ENCODE measurements around the gene OR5AC2. TPM values are rescaled to one million over a fixed set of nuclear protein-coding genes. Genes with fewer than 3 reads are reported as not detected.

Gene OR5AC2
- polyA plus RNA-seq, 1 donor from 2014 or later = not detected

DNA sequence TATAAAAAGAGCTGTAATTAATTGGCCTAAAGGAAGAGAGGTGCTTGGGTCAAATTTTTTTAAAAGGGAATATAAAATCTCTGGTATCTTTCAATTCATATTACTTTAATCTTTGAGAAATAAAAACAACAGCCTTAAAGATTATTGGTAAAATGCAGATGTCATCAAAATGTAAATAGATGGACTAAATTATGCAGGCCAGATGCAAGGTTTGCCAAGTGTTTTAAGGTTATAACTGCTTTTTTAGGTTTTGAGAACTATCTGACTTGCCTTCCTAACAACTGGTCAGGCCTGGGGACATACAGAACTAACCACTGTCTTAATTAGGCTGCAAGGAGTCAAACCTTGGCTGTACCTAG, 23.6 kb downstream of the OR5AC2 start:
- no peaks in the 10 kb centered on the region for H4K20me1 ChIP-seq (ENCODE audit: insufficient read depth)
- no peak overlapping the region for H3K9ac ChIP-seq (ENCODE audit: low read length)
- H3K4me3 ChIP-seq (ENCODE audit: low read length) = no peak overlapping the region
- H3K36me3 ChIP-seq (ENCODE audit: insufficient read depth, low read length) = no peaks in the 10 kb centered on the region
- no peaks in the 10 kb centered on the region for H3K79me2 ChIP-seq (replicated peaks; ENCODE audit: insufficient read depth, low read length)
- H3K27me3 ChIP-seq (ENCODE audit: insufficient read depth, low read depth, low read length) = no peaks in the 10 kb centered on the region
- no peak overlapping the region for H2AFZ ChIP-seq (ENCODE audit: low read depth, low read length)
- no peaks in the 10 kb centered on the region for H3K9me3 ChIP-seq (ENCODE audit: low read length)
- no peak overlapping the region for H3K4me2 ChIP-seq (ENCODE audit: low read length)
- H3F3A ChIP-seq (ENCODE audit: insufficient read depth, low read length, poor library complexity, severe bottlenecking) = no peaks in the 10 kb centered on the region
- no peaks in the 10 kb centered on the region for H3K9me2 ChIP-seq (ENCODE audit: insufficient read depth, low read length)
- TF ChIP-seq TAF1 (IDR thresholded peaks at IDR 0.05; ENCODE audit: low read depth) (no peak), POLR2AphosphoS5 (IDR thresholded peaks at IDR 0.05) (no peak), SMC3 (conservative IDR thresholded peaks at IDR 0.05; ENCODE audit: poor library complexity) (no peak), MXI1 (conservative IDR thresholded peaks at IDR 0.05; ENCODE audit: poor library complexity, severe bottlenecking) (no peak), EP300 (conservative IDR thresholded peaks at IDR 0.05; ENCODE audit: poor library complexity, severe bottlenecking) (no peak), EZH2 (IDR thresholded peaks at IDR 0.05; ENCODE audit: borderline replicate concordance, insufficient read depth, low read length, poor library complexity, severe bottlenecking) (no peak), RAD21 (conservative IDR thresholded peaks at IDR 0.05) (no peak)
- TF ChIP-seq, protein P1, sequence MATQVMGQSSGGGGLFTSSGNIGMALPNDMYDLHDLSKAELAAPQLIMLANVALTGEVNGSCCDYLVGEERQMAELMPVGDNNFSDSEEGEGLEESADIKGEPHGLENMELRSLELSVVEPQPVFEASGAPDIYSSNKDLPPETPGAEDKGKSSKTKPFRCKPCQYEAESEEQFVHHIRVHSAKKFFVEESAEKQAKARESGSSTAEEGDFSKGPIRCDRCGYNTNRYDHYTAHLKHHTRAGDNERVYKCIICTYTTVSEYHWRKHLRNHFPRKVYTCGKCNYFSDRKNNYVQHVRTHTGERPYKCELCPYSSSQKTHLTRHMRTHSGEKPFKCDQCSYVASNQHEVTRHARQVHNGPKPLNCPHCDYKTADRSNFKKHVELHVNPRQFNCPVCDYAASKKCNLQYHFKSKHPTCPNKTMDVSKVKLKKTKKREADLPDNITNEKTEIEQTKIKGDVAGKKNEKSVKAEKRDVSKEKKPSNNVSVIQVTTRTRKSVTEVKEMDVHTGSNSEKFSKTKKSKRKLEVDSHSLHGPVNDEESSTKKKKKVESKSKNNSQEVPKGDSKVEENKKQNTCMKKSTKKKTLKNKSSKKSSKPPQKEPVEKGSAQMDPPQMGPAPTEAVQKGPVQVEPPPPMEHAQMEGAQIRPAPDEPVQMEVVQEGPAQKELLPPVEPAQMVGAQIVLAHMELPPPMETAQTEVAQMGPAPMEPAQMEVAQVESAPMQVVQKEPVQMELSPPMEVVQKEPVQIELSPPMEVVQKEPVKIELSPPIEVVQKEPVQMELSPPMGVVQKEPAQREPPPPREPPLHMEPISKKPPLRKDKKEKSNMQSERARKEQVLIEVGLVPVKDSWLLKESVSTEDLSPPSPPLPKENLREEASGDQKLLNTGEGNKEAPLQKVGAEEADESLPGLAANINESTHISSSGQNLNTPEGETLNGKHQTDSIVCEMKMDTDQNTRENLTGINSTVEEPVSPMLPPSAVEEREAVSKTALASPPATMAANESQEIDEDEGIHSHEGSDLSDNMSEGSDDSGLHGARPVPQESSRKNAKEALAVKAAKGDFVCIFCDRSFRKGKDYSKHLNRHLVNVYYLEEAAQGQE (IDR thresholded peaks at IDR 0.05; ENCODE audit: borderline replicate concordance) = no peak
- TF ChIP-seq, protein P2, sequence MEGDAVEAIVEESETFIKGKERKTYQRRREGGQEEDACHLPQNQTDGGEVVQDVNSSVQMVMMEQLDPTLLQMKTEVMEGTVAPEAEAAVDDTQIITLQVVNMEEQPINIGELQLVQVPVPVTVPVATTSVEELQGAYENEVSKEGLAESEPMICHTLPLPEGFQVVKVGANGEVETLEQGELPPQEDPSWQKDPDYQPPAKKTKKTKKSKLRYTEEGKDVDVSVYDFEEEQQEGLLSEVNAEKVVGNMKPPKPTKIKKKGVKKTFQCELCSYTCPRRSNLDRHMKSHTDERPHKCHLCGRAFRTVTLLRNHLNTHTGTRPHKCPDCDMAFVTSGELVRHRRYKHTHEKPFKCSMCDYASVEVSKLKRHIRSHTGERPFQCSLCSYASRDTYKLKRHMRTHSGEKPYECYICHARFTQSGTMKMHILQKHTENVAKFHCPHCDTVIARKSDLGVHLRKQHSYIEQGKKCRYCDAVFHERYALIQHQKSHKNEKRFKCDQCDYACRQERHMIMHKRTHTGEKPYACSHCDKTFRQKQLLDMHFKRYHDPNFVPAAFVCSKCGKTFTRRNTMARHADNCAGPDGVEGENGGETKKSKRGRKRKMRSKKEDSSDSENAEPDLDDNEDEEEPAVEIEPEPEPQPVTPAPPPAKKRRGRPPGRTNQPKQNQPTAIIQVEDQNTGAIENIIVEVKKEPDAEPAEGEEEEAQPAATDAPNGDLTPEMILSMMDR (IDR thresholded peaks at IDR 0.05; ENCODE audit: poor library complexity, severe bottlenecking) = no peak
- no peak overlapping the region for H3K27ac ChIP-seq (ENCODE audit: low read length)

DNA sequence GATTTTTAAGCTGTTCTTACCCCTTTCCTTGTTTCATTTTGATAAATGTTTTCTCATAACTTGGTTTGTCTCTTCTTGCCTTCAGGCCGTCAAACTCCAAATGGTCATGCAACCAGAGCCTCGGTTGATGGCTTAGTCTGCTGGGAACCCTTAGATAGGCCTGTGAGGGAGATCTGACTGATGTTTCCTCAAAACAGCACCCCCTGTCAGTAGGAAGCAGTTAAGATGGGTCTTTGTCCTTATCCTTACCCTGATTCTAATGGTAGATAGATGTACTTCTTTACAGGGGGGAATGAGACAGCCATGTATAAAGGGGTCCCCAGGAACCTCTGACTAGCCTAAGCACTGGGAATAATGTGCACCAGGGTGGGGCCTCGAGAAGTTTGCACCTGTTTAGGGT, 27.3 kb downstream of the OR5AC2 start:
- no peaks in the 10 kb centered on the region for H3F3A ChIP-seq (ENCODE audit: insufficient read depth, low read length, poor library complexity, severe bottlenecking)
- no peaks in the 10 kb centered on the region for H4K20me1 ChIP-seq (ENCODE audit: insufficient read depth)
- H3K9me3 ChIP-seq (ENCODE audit: low read length) = no peaks in the 10 kb centered on the region
- TF ChIP-seq SMC3 (conservative IDR thresholded peaks at IDR 0.05; ENCODE audit: poor library complexity) = no peak
- TF ChIP-seq EZH2 (IDR thresholded peaks at IDR 0.05; ENCODE audit: borderline replicate concordance, insufficient read depth, low read length, poor library complexity, severe bottlenecking) = no peak
- no peak for TF ChIP-seq EP300 (conservative IDR thresholded peaks at IDR 0.05; ENCODE audit: poor library complexity, severe bottlenecking)
- TF ChIP-seq, protein P2 (IDR thresholded peaks at IDR 0.05; ENCODE audit: poor library complexity, severe bottlenecking) = no peak
- TF ChIP-seq RAD21 (conservative IDR thresholded peaks at IDR 0.05) = no peak
- TF ChIP-seq, protein P1 (IDR thresholded peaks at IDR 0.05; ENCODE audit: borderline replicate concordance) = no peak
- no peak for TF ChIP-seq MXI1 (conservative IDR thresholded peaks at IDR 0.05; ENCODE audit: poor library complexity, severe bottlenecking)
- no peak for TF ChIP-seq TAF1 (IDR thresholded peaks at IDR 0.05; ENCODE audit: low read depth)
- TF ChIP-seq POLR2AphosphoS5 (IDR thresholded peaks at IDR 0.05) = no peak
- H3K9me2 ChIP-seq (ENCODE audit: insufficient read depth, low read length) = no peaks in the 10 kb centered on the region
- no peaks in the 10 kb centered on the region for H3K27me3 ChIP-seq (ENCODE audit: insufficient read depth, low read depth, low read length)
- no peak overlapping the region for H3K4me2 ChIP-seq (ENCODE audit: low read length)
- H3K27ac ChIP-seq (ENCODE audit: low read length) = no peak overlapping the region
- no peak overlapping the region for H2AFZ ChIP-seq (ENCODE audit: low read depth, low read length)
- H3K36me3 ChIP-seq (ENCODE audit: insufficient read depth, low read length) = no peaks in the 10 kb centered on the region
- H3K9ac ChIP-seq (ENCODE audit: low read length) = no peak overlapping the region
- H3K4me3 ChIP-seq (ENCODE audit: low read length) = no peak overlapping the region
- no peaks in the 10 kb centered on the region for H3K79me2 ChIP-seq (replicated peaks; ENCODE audit: insufficient read depth, low read length)
